Camera-type eye (tissue), 1 donor: Measurements from ENCODE around the gene COL16A1. TPM values are rescaled to one million over a fixed set of nuclear protein-coding genes. Genes with fewer than 3 reads are reported as not detected.

Experiments
- total RNA-seq: library from RNA; depleted of rRNA; stranded (reverse); fragments of >200 nt; gene quantifications from one replicate; pipeline ENCODE4 v1.2.3, GENCODE V29; 2014

The COL16A1 gene
- total RNA-seq = 353 TPM

DNA sequence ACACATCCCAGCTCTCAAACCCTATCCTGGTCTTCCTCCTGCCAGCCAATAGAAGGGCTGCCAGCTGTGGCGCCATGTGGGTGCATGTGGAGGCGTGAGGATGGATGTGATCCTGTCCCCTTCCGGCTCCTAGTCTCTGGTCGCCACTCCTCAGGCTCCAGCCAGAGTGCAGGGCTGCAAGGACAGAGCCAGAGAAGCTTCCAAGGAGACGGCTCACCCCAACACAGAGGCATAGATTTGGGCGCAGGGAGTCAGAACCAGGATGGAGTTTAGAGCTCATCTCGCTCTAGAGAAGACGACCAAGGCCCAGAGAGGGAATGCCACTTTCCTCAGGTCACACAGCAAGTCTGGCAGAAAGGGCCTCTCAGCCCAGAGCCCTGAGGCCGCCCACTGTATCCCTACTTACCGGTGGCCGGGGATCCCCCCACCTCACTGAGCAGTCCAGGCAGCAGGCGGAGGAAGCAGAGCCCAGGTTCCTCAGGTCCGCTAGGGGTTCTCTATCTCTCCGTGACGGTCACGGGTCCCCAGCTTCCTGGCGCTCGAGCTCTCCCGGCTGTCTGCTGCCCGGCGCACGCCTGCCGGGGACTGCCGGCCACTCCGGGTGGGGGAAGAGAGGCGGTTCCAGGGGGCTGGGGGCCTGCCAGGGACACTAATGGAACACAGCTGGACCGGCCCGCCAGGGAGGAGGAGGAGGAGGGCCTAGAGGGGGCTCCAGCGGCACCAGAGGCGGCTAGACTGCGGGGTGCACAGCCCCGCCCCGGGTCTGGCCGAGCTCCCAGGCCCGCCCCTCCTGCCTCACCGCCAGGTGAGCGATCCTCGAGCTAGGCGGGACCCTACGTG is at the start of gene COL16A1:
Gene COL16A1 (minus strand): TSS at position 587 of the 840 bp plus-strand sequence. CDS start 1,824 bp downstream, outside the sequence.

DNA sequence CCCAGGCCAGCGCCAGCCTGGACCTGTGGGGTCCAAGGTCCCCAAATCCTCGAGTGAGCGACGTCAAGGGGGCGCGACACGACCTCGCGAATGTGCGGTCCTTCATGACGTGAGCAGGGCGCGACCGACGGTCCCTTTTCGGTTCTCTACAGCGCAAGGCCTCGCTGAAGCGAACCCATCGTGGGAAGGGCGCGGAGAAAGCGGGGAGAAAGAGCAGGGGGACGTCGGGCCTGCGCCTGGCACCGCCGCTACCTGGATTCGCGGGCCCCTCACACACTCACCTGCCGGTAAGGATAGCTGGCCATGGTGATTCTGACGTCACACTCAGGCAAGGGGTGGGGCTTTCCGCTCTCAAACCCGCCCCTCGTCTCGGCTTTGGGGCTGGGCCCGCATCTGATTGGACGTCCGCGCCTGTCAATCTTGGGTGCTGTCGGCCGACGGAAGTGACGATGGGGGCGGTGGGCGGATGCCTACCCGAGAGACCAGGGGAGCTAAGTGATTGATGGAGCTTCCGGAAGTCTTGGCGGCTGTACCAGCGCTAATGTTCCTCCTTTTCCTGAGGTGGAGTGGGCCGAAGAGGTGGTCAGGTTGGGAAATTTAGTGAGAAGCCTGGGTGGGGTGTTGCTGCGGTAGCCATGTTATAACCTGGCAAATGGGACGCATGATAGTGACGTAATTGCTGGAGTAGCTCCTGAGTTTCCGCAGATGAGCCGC is 59.1 kb downstream of the COL16A1 start, which contains the start of gene PEF1:
Gene PEF1 (minus strand): TSS at position 317 of the 714 bp plus-strand sequence. CDS start 12 bp downstream, at position 305.

DNA sequence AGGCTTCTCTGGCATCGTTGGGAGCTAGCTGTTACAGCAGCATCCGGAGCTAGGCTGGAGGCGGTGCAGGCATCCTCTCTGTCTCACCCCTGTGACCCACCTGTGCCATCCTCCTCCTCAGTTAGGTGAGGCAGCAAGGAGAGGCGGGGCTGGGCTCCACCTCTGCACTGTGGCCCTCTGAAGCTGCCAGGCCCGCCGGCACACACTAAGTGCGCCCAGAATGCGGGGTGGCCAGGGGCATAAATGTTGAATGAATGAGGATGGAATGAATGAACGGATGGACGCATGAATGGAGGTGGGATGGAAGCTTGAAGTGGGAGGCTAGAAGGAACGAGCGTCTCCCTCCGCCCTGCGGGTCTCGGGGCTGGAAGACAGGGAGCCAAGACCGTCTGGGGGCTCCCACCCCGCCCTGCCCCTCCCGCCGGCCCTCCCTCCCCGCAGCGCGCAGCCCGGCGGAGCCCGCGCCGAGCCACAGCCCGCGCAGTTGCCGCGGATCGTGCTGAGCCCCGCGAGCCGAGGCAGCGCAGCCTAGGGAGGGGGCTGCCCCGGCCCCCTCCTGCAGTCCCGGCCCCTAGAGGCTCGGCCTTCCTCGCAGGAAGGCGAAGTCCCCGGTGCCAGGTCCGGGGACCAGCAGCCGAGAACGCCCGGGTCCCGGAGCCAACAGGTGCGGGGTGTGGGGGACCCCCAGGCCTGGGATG is 86.5 kb downstream of the COL16A1 start, which contains the start of gene HCRTR1:
Gene HCRTR1 (plus strand): TSS at position 472 of the 698 bp plus-strand sequence. CDS start 1,504 bp downstream, outside the sequence.

Other genes with a start within 250 kb of the COL16A1 start
- gene TINAGL1, start 127.5 kb downstream of the COL16A1 start, total RNA-seq = 68.1 TPM
- not detected for gene HCRTR1, start 86.3 kb downstream of the COL16A1 start, total RNA-seq
- gene PEF1, start 59.1 kb downstream of the COL16A1 start, total RNA-seq = 58.5 TPM
- 32.9 TPM for gene ADGRB2, start 60.3 kb upstream of the COL16A1 start, total RNA-seq
- gene SPOCD1, start 112.0 kb upstream of the COL16A1 start, total RNA-seq = 1.1 TPM
- gene PTP4A2, start 234.4 kb upstream of the COL16A1 start, total RNA-seq = 272 TPM